ENCODE measurements around the gene DICER1.
"Not testable (repeated sequence)": the region's sequence is repeated elsewhere in the genome, so short reads cannot be mapped to it uniquely, and the experiment has no call there.

The DICER1 gene

GRCh38 chr14:95144849-95145248 lies 12.5 kb downstream of the DICER1 start:
- DNase-seq, result no peak

- no peak for DNase-seq
These were observed 13.3 kb downstream of the DICER1 start for GRCh38 chr14:95143808-95144620.

- no peak for DNase-seq
These were observed 15.1 kb downstream of the DICER1 start for GRCh38 chr14:95142208-95142607.

- no peak for DNase-seq
These were observed 15.6 kb downstream of the DICER1 start for GRCh38 chr14:95141684-95142083.

- DNase-seq, result no peak
These were observed 17.1 kb downstream of the DICER1 start for GRCh38 chr14:95140060-95140858.

GRCh38 chr14:95138876-95139275 lies 18.5 kb downstream of the DICER1 start:
- DNase-seq, result no peak

- DNase-seq, result not testable (repeated sequence)
These were observed 18.9 kb downstream of the DICER1 start for GRCh38 chr14:95138455-95138854.

GRCh38 chr14:95137804-95138167 lies 19.5 kb downstream of the DICER1 start:
- DNase-seq, result no peak

GRCh38 chr14:95137164-95137803 lies 20.0 kb downstream of the DICER1 start:
- no peak for DNase-seq

- DNase-seq, result no peak
These were observed 20.7 kb downstream of the DICER1 start for GRCh38 chr14:95136631-95137030.

GRCh38 chr14:95134304-95134933 lies 22.9 kb downstream of the DICER1 start:
- DNase-seq, result no peak

GRCh38 chr14:95133282-95133681 lies 24.0 kb downstream of the DICER1 start:
- DNase-seq, result no peak

- DNase-seq, result no peak
These were observed 24.6 kb downstream of the DICER1 start for GRCh38 chr14:95132760-95133159.

GRCh38 chr14:95130549-95130948 lies 26.8 kb downstream of the DICER1 start:
- DNase-seq, result no peak

GRCh38 chr14:95128140-95128539 lies 29.2 kb downstream of the DICER1 start:
- no peak for DNase-seq

- DNase-seq, result no peak
These were observed 29.8 kb downstream of the DICER1 start for GRCh38 chr14:95127531-95127911.

- no peak for DNase-seq
These were observed 30.3 kb downstream of the DICER1 start for GRCh38 chr14:95126906-95127530.

GRCh38 chr14:95125915-95126314 lies 31.4 kb downstream of the DICER1 start:
- DNase-seq, result no peak

- DNase-seq, result no peak
These were observed 32.1 kb downstream of the DICER1 start for GRCh38 chr14:95125221-95125620.

- DNase-seq, result no peak
These were observed 33.3 kb downstream of the DICER1 start for GRCh38 chr14:95123891-95124579.

GRCh38 chr14:95122621-95122945 lies 34.7 kb downstream of the DICER1 start:
- DNase-seq, result no peak

GRCh38 chr14:95121911-95122620 lies 35.3 kb downstream of the DICER1 start:
- no peak for DNase-seq

All from NCI-H1436 treated with DMSO at 0.1 percent for 48 hours (cell line).